Measurements from ENCODE around the gene TFCP2L1.
"Not testable (repeated sequence)": the region's sequence is repeated elsewhere in the genome, so short reads cannot be mapped to it uniquely, and the experiment has no call there.

The TFCP2L1 gene

DNA sequence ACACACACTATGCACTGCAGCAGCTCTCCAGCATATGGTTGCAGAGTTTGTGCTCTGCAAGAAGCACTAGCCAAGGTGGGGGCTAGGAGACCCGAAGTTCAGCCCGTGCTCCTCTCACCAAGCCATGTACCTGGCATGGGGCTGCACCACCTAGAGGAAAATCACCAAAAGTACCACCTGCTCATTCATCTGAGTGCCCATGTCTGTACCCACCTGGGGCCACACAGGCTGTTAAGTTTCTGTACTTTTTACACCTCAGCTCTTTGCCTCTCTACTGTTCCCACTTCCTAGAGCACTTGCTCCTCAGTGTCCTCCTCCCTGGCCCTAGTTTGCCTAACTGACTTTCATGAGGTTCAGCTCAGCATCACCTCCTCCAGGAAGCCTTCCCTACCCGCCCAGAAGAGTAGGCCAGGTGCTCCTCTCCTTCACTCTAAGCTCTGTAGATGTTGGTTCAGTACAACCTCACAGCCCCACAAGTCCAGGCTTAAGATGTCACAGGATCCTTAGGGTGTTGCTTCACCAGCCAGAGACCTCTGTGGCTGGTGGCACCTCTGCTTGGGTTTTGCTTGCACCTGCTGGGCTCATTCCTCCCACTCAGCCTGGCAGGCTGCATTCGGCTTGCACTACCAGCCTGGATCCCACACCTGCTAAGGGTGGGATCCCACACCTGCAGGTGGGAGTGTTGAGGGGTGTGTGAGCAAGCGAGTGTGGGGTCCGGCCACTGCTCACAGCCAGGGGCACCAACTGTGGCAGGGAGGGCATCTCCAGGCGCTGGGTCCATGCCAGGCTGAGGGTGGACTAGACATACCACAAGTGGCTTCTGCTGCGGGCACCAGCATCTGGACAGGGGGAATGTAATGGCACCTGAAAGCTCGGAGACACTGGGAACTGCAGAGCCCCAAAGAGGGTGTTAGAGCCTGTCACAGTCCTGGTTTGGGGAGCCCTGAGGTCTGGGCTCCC is 10.2 kb upstream of the TFCP2L1 start:
- DNase-seq = no peak

DNA sequence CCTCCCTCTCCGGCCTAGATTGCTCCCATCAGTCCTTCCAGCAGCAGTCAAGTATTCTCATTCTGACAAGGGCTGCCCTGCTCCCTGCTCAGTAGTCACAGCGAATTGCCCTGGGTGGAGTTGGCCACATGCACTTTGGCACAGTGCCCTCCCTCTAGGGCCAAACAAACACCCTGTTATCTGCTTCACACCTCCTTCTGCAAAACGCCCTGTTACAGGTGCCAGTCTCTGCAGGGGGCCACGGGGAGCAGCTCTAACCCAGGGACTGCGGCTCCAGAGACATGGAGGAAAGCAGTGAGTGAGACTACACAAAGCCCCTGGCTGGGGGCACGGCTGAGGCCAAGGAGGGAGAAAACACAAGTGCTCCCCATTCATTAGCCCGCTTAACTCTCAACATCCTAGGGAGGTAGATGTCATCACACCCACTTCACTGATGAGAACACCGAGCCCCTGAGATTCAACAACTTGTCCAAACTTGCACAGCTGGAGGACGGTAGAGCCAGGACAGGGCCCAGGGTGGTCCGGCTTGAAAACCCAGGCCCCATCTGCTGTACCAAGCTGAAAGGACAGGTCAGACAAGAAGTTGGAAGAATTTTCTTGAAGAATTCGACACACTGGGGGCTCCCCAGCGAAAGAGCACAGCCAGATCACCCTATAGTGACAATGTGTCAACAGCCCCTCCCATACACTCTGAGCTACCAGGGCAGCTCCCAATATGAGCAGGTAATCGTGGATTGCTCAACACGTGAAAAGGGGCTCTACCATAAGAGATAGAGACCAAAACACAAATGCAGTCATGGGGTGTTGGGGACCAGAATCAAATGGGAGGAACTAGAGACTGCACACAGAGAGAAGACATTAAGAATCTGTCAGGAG is 8.7 kb upstream of the TFCP2L1 start:
- DNase-seq = no peak

DNA sequence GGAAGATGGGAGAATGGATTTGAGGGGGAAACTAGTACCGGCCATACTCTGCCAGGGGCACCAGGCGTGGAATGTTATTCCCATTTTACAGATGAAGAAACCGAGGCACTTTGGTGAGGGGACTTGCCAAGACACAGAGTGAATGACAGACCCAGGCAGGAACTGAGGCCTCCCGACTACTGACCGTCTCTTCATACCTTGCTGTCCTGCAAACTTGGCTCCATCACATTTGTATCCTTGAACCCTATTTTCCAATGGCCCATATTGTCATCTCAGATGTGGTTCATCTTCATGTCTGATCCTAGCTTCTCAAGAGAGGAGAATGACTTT is 6.2 kb upstream of the TFCP2L1 start:
- DNase-seq = no peak

DNA sequence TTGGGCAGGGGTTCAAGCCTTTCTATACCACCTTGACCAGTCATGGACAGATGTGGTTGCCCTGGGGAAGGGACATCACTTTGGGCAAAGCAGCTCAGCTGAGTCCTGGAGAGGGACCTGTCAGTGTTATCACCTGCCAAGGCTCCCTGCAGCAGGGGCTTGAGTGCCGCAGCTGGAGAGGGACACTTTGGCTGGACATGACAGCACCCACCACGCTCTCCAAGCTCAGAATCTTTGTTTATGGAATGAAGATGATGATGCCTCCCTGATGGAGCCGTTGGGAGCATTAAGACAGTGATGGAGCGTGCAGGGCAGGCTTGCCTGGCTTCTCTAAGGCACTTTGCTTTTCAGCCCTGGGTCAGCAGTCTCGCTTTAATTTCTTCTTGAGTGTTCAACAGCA is 4.3 kb upstream of the TFCP2L1 start:
- no peak for DNase-seq

DNA sequence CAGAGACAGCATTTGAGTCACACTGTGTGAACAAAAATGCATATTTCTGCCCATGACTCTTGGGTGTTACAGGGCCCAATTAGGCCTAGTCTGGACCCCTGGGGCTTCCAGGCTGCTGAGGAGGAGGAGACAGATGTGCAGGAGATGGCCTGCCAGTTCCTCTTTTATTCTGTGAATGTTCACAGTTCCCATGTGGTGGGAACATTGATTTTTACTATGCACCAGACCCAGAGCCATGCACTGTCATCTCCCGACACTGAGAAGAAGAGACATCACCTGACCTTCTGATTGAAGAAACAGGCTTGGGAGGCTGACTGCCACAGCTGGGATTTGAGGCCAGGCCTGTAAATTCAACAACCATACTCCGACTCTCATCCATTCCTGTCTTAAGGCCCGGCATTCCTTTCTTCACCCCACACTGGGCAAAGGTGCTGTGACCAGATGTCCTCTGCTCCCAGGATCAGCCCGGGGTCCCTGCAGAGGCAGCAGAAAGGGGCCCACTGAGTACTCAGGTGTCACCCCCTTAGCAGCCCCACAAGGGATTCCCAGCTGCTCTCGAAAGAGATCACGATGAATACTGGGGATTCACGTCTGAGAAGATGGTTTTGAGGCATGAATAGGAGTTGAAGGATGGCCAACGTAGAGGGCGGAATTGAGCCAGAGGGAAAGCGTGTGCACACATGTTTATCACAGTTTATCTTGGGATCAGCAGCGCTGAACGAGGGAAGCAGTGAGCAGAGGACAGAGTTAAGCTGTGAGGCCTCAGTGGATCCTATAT is 3.6 kb upstream of the TFCP2L1 start:
- no peak for DNase-seq

DNA sequence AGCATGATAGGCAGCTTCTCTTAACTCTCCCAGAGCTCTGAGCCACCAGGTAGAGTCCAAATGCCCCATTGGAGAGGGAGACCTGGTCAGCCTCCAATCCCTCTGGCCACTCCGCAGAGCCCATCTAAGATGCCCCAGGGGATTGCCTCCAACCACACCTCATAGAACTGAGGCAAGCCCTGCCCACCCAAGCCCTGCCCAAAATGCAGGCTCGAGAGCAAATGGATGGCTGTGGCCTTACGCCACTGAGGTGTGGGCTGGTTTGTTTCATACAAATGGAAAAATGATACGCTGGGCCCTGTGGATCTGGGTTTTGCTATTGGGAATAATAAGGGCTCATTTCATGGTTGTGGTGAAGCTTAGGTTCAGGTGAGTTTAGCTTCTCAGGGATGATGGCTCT is 3.0 kb upstream of the TFCP2L1 start:
- no peak for DNase-seq

DNA sequence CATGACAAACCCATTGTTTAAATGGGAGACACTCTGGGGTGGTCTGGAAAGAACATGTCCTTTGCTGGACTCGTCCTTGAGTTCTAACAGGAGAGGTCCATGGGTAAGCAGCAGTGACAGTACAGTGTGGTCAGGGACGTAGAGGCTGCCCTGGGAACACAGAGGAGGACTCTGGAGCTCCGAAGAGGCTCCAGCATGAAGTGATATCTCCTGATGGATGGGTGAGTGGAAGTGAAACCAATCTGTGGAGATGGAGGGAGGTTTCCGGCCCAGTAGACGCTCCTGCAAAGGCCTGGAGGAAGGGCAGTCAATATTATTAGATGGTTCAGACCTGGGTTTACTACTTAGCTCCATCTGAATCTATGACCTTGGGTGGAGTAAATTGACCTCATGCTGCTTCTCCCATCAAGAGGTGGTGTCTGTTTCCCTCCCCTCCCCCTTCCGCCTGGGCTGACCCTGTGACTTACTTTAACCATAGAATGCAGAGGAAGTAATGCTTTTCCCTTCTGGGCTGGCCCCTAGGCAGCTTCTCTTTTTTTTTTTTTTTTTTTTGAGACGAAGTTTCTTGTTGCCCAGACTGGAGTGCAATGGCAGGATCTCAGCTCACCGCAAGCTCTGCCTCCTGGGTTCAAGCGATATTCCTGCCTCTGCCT is 2.3 kb upstream of the TFCP2L1 start:
- no peak for DNase-seq

DNA sequence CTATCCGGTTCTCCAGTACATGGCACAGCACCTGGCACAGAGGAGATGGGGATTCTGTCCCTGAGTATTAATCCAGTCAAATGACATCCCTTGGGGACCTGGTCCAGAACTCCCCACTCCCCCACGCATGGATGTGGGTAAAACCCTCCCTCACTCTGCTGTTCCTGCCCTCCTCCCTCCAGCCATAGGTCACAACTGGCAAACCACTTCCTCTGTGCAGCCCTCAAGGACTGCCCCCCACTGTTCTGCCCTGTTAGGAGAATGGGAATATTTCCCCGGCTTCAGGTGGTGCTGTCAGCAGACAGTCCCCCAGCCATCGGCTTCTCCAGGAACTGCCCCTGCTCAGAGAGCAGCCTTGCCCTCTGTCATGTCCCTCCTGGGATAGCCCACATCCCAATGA is 1.5 kb upstream of the TFCP2L1 start:
- no peak for DNase-seq

DNA sequence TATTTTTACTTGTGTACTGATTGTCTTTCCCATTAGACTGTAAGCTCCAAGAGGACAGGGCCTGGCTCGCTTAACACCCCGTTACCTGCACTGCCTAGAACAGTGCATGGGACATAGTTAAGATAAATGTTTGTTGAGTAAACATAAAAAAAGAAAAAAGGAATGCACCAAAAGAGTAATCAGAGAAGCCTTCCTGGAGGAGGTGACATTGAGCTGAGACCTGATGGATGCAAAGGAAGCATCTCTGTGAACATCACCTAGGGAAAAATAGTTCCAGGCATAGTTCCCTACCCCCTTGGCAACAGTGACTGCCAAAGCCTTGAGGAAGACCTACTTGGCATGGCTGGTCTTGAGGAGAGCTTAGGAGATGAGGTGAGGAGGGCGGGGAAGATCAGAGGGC is 924 bp upstream of the TFCP2L1 start:
- DNase-seq = no peak

DNA sequence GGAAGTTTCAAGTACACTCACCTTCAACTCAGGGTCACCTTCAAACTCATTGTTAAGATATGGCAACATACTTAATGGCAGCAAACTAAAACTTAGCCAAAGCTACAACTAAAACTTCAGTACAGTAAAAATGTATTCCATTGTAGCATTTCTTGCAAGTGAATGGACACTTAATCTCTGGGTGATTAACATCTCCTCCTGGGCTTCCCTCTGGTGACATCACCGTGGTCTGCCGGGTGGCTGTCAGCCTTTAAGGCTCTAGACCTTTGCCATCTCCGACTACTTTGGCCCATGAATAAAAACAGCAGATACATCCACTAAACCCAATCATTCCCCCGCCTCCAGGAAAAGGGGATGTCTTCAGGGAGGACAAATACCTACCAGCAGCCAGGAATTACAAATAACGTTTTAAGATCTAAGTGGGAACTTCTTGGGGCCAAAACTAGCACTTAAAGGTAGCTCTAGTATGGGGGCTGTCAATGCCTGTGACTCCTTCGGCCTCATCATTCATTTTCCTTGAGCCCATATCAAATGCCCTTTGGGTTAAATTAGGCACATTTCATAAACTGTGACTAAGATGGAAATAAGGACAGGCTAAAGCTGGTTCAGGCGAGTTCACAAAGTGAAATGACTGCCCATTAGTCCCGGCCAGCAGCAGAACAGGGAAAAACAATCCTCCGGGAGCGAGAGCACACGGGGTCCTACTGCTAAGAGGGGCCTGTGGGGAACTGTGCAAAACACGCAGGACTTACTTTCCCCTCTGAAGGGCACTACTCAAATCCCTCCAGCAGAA is 1.1 kb downstream of the TFCP2L1 start:
- no peak for DNase-seq

DNA sequence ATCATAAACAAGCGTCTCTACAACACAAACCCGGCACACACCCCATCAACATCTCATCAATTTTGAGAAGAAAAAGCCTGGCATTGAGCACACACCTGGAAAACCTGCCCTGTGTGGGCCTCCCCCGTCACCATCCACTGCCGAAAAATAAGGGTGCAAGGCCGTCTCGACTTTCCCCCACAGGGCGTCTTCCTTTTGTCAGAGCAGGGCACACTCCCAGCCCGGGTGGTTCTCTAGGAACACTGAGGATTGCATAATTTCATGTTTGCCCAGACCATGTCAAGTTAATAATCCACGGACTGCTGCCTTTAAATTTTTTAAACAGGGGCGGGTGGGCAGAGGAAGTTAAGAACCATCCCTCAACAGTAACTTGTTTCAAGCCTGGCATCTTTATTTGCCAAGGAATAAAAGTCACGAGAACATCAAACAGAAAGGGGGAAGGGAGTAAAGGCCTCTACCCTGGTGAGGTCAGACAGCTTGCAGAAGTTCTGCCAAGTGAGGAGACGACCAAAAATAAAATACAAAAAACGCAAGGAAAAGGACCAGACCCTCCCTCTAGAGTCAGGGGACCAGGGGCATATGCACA is 2.1 kb downstream of the TFCP2L1 start:
- DNase-seq = no peak

DNA sequence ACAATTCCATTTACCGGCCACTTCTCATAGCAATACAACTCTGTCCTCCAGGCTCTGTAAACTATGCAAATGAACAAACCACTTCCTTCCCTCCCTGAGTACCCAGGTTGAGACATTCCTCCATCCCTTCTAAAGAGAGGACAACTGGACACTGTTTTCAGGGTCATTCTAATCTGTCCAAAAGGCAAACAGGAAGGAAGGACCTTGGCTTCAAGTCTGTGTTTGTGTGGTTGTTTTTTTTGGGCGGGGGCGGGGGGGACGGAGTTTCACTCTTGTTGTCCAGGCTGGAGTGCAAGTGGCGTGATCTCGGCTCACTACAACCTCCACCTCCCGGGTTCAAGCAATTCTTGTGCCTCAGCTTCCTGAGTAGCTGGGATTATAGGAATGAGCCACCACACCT is 3.3 kb downstream of the TFCP2L1 start:
- DNase-seq = no peak

DNA sequence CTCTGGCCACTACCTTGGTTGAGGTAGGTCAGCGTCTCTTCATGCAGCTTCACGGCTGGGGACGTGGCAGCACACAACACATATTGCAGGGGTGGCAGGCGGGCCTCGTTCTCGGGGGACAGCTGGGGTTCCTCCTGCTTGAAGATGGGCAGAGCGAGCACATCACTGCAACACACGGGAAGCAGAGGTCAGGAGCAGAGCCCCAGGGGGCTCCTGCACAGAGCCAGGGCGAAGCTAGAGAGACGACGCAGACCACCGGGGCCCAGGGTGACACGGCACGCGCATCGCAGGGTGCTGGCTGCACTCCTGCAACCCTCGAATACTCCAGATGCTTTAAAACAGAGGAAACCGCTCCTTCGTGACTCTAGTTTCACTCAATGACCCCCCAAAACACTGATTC is 3.9 kb downstream of the TFCP2L1 start:
- no peak for DNase-seq

DNA sequence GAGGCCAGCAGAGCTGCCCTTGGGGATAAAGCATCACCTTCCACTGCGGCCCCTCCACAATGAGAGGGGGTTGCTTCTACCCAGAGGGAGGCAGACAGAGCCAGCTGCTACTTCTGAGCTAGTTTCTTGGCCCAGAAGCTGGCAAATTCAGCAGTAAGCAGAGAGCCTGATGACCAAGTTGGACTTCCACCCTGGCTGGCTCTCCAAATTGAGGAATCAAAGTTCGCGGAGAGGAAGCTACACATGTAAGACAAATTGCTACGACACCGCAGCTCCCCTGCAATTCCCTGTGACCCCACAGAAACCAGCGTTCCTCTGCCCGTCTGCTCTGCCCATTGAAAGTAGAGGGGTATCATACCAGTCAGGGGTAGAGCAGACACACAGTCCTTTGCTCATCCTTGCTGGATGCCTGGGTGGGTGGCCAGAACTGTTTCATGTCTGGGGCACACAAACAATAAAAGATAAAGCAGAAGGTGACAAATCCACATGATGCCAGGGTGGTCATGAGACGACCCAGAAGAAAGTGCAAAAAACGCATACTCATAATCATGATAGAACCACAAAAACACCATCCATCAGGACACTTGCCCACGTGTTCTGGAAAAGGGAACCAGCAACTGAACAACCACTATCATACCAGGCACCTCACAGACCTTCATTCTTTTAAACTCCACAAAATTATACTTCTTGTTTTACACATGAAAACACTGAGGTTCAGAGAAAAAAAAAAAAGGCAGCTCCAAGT is 5.4 kb downstream of the TFCP2L1 start:
- no peak for DNase-seq

DNA sequence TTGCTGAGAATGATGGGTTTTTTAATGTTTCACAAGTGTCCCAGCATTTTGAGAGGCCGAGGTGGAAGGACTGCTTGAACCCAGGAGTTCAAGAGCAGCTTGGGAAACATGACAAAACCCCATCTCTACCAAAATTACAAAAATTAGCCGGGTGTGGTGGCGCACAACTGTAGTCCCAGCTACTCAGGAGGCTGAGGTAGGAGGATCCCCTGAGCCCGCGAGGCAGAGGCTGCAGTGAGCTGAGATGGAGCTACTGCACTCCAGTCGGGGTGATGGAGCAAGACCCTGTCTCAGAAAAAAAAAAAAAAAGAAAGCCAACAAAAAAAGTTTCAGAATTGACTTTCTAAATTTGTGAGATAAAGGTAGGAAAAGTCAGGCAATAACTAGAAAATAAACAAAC is 8.7 kb downstream of the TFCP2L1 start:
- no peak for DNase-seq

DNA sequence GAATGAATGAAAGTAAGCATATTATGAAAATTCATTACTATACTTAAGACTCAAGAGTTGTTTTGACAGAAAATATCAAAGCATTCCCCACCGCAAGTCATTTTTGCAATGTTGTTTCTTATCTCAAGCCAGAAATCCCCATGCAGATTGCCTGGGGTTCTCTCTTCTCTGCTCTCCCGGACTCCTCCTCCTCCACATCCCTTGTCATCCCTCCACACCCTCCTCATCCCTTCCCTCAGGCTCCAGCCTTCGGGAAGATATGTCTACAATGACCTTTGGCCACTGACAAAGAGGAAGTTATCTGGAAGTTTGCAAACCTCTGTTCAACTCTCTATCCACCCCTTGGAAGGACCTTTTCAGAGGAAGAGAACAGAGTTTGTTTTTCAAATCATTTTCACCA is 11.9 kb downstream of the TFCP2L1 start:
- no peak for DNase-seq

DNA sequence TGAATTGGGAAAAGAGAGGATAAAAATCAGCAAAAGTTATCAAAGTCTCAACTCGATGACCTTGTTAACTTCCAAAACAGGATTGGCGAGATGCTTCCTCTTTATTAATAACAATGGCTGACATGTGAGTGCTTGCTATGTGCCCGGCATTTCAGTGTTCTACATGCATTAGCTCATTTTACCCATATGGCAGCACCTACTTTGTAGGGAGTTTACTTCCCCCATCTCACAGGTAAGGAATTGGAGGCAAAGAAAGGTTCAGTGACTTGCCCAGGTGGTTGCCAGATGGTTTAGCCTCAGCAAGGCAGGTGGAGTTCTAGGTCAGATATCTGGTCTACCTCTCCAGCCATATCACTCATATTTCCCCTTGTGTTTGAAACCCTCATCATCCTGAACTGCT is 12.4 kb downstream of the TFCP2L1 start:
- no peak for DNase-seq

DNA sequence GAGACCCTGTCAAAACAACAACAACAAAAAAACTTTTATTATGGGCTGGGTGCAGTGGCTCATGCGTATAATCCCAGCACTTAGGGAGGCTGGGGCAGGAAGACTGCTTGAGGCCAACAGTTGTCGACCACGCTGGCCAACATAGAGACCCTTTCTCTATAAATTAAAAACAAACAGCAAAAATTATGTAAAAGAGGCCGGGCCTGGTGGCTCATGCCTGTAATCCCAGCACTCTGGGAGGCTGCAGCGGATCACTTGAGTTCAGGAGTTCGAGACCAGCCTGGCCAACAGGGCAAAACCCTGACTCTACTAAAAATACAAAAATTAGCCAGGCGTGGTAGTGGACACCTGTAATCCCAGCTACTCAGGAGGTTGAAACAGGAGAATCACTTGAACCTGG is 15.6 kb downstream of the TFCP2L1 start:
- DNase-seq = not testable (repeated sequence)

DNA sequence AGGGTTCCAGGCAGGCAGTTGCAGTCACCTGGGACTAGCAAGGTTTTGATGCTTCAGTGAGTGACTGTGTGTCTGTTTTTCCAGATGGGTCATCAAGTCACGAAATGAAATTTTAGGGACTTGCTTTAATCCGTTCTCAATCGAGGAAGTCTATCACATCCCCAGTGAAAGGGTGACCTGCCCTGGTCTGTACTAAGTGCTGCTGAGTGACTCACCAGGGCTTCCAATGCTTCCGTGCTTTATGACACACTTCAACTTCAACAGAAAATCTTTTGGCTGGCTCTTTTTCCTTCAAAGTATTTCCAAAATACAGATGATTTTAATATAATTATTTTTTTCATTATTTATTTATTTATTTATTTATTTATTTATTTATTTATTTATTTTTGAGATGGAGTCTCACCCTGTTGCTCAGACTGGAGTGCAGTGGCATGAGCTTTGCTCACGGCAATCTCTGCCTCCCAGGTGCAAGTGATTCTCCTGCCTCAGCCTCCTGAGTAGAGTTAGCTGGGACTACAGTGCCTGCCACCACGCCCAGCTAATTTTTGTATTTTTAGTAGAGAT is 18.4 kb downstream of the TFCP2L1 start:
- DNase-seq = no peak

DNA sequence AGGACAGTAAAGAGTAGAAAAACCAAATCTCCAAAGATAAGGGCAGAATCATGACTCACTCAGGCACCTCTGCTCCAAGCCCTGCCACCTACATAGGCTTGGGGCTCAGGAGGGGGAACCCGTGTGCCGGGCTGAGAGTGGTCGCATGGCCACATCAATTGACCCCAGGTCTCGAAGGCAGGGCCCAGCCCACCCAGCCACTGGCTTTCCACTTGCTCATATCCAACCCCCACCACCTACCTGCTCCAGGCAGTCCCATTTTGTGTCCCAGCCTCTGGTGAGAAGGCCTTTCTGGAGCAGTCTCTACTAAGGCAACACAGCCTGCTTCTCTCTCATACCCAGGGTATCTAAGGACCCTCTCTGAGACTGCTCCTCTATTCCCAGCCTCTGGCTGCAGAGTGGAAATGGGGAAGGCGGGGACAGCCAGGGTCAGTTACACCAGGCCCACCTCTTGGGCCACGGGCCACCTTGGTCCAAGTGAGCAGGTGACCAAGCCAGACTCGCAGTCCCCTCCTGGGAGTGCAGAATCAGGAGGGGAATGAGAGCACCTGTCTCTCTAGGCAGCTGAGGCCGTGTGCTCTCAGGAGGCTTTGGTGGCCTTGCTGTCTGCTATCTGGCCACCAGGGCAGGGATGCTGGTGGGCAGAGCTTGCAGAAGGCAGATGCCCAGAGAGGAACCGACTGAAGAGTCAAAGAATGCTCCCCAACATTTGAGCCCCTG is 20.8 kb downstream of the TFCP2L1 start:
- DNase-seq = no peak
